GM12878 (cell line): Measurements from ENCODE around the gene VAV2. TPM values are rescaled to one million over a fixed set of nuclear protein-coding genes. Genes with fewer than 3 reads are reported as not detected.

Experiments
- ATAC-seq: fragments of 200-7000 bp; cut with Tn5 transposase; 3 replicates; pipeline ENCODE4 v1.9.1; 2020; ENCODE audit warnings: mild to moderate bottlenecking, moderate library complexity
- BruUV-seq: library from RNA; stranded (reverse); fragments of 400-500 nt; replicated peaks from 2 replicates; lab custom pipeline; 2021; lab: Mats Ljungman, UMichigan
- CTCF ChIA-PET: fragments of 300-600 bp; sonication (Branson Sonifier 250); formaldehyde crosslinking; extraction: SDS; loops from one replicate; lab custom pipeline; 2021; ENCODE audit warnings: inconsistent platforms; lab: Yijun Ruan, JAX
- POLR2A ChIA-PET: fragments of 350-600 bp; formaldehyde crosslinking; extraction: SDS; loops from one replicate; lab custom pipeline; 2021; ENCODE audit warnings: inconsistent platforms; lab: Charles Lee
- RAD21 ChIA-PET: fragments of 300-600 bp; sonication (Branson Sonifier 250); formaldehyde crosslinking; loops from one replicate; lab custom pipeline; 2023; ENCODE audit warnings: antibody characterized with exemption; ENCODE audit not compliant: unreplicated experiment; lab: Charles Lee
- SMC1A ChIA-PET: fragments of 300-600 bp; sonication (Branson Sonifier 250); formaldehyde crosslinking; loops from one replicate; lab custom pipeline; 2023; ENCODE audit not compliant: unreplicated experiment, uncharacterized antibody; lab: Charles Lee
- DNase-seq: peaks from one replicate; pipeline ENCODE4 v3.0.0-alpha.2; 2011; ENCODE audit warnings: low read depth, low spot score
- FAIRE-seq: peaks from 3 replicates; lab custom pipeline; 2011; peaks lifted over from hg19 to GRCh38; lab: Jason Lieb, UNC
- H2AFZ ChIP-seq: 2 replicates; pipeline ENCODE4 v1.6.0; 2011; ENCODE audit warnings: low read depth, low read length, control low read depth; ENCODE audit not compliant: control insufficient read depth
- H3K27ac ChIP-seq: 2 replicates; pipeline ENCODE4 v1.5.1; 2011; ENCODE audit warnings: control low read depth; ENCODE audit not compliant: control insufficient read depth, insufficient read depth
- H3K27me3 ChIP-seq, 2 experiments: replicated peaks in 1 of 2; 2 replicates each; pipeline versions ENCODE4 v1.6.0 to v1.6.1; 2011; ENCODE audit warnings: low read length in 1 of 2; ENCODE audit not compliant: control insufficient read depth in 2 of 2, insufficient read depth in 2 of 2
- H3K36me3 ChIP-seq, 2 experiments: 2 replicates each; pipeline ENCODE4 v1.5.1; 2011; ENCODE audit warnings: low read length in 1 of 2; ENCODE audit not compliant: control insufficient read depth in 2 of 2, insufficient read depth in 2 of 2
- H3K4me1 ChIP-seq: 2 replicates; pipeline ENCODE4 v1.6.1; 2011; ENCODE audit warnings: mild to moderate bottlenecking, low read length, moderate library complexity, mixed read lengths; ENCODE audit not compliant: control insufficient read depth, insufficient read depth
- H3K4me2 ChIP-seq: 2 replicates; pipeline ENCODE4 v1.6.0; 2011; ENCODE audit warnings: control low read depth; ENCODE audit not compliant: control insufficient read depth, insufficient read depth
- H3K4me3 ChIP-seq: fragments of 200-600 bp; sonication (generic); 2 replicates; pipeline ENCODE4 v1.5.1; 2016
- H3K79me2 ChIP-seq: 2 replicates; pipeline ENCODE4 v1.6.0; 2011; ENCODE audit warnings: low read length; ENCODE audit not compliant: control insufficient read depth, insufficient read depth
- H3K9ac ChIP-seq: 2 replicates; pipeline ENCODE4 v1.8.0; 2011; ENCODE audit warnings: low read length, control low read depth, mixed read lengths; ENCODE audit not compliant: control insufficient read depth, insufficient read depth
- H3K9me3 ChIP-seq: replicated peaks from 3 replicates; pipeline ENCODE4 v1.5.1; 2011; ENCODE audit warnings: mild to moderate bottlenecking, low read length; ENCODE audit not compliant: control insufficient read depth, insufficient read depth
- H4K20me1 ChIP-seq: 2 replicates; pipeline ENCODE4 v1.6.0; 2011; ENCODE audit not compliant: control insufficient read depth, insufficient read depth
- BMI1 ChIP-seq: fragments of 450-650 bp; IDR thresholded peaks from 2 replicates; pipeline ENCODE4 v1.6.1; 2016; ENCODE audit warnings: mild to moderate bottlenecking, moderate library complexity, borderline replicate concordance
- EZH2 ChIP-seq: IDR thresholded peaks from 2 replicates; pipeline ENCODE4 v1.6.1; 2012; ENCODE audit warnings: low read depth, mild to moderate bottlenecking, control low read depth, inconsistent platforms, low read length, borderline replicate concordance; ENCODE audit not compliant: control insufficient read depth
- GABPA ChIP-seq: IDR thresholded peaks from 2 replicates; pipeline ENCODE4 v1.6.1; 2014; ENCODE audit warnings: antibody characterized with exemption, low read depth, mild to moderate bottlenecking, inconsistent platforms
- IKZF1 ChIP-seq: fragments of 450-650 bp; conservative IDR thresholded peaks from 2 replicates; pipeline ENCODE4 v1.6.1; 2017; ENCODE audit warnings: antibody characterized with exemption, mild to moderate bottlenecking
- MTA2 ChIP-seq: fragments of 450-650 bp; IDR thresholded peaks from 2 replicates; pipeline ENCODE4 v1.6.1; 2016; ENCODE audit warnings: low read depth, mild to moderate bottlenecking, moderate library complexity
- POLR2A ChIP-seq: IDR thresholded peaks from 2 replicates; pipeline ENCODE4 v1.6.1; 2011; ENCODE audit warnings: low read depth, mild to moderate bottlenecking, low read length
- POLR2AphosphoS2 ChIP-seq: IDR thresholded peaks from 2 replicates; pipeline ENCODE4 v1.6.1; 2011; ENCODE audit warnings: low read depth, mild to moderate bottlenecking, low read length, improper control_type of control experiment, moderate library complexity
- RUNX3 ChIP-seq: IDR thresholded peaks from 2 replicates; pipeline ENCODE4 v1.6.1; 2012; ENCODE audit warnings: low read length, inconsistent platforms
- SUZ12 ChIP-seq: fragments of 200-600 bp; sonication (generic); IDR thresholded peaks from one replicate; pipeline ENCODE4 v1.6.1; 2018; ENCODE audit warnings: antibody characterized with exemption, mild to moderate bottlenecking; ENCODE audit not compliant: unreplicated experiment
- TAF1 ChIP-seq: IDR thresholded peaks from 2 replicates; pipeline ENCODE4 v1.6.1; 2011; ENCODE audit warnings: mild to moderate bottlenecking, low read depth, low read length, borderline replicate concordance
- YBX1 ChIP-seq: fragments of 450-650 bp; IDR thresholded peaks from 2 replicates; pipeline ENCODE4 v1.6.1; 2016; ENCODE audit warnings: antibody characterized with exemption
- ZBED1 ChIP-seq: IDR thresholded peaks from 2 replicates; pipeline ENCODE4 v1.6.1; 2016; ENCODE audit warnings: borderline replicate concordance
- WGBS: methylation state at CpG from one replicate; pipeline ENCODE4 v1.1.6; 2016; ENCODE audit warnings: low lambda C conversion rate; ENCODE audit not compliant: insufficient replicate concordance, insufficient coverage; ENCODE audit errors: missing lambda C conversion rate; 5-methylcytosine and 5-hydroxymethylcytosine counted together
- in situ Hi-C: fragments of 300-500 bp; cut with MboI; formaldehyde crosslinking; loops from 9 replicates; pipeline ENCODE4 v1.14.3; 2018; ENCODE audit warnings: mixed read lengths
- intact Hi-C: fragments of 100-400 bp; cut with micrococcal nuclease; formaldehyde crosslinking; loops from one replicate; pipeline ENCODE4 v1.14.2; 2022; ENCODE audit not compliant: unreplicated experiment
- polyA plus RNA-seq, 11 experiments: library from polyadenylated mRNA; depleted of rRNA in 4 of 11; unstranded in 6 of 11; stranded (reverse) in 5 of 11; fragments of >200 nt; fragmentation: Nextera tagmentation in 4 of 11; fragmentation: Illumina TruSeq in 1 of 11; extraction: Ambion mirVana in 4 of 11; extraction: Trizol in 1 of 11; gene quantifications; 1 replicate in 1 of 11; 2 replicates in 10 of 11; pipeline versions ENCODE4 v1.2.1 to v1.2.3, GENCODE V29; 2011 to 2016; ENCODE audit warnings: inconsistent platforms in 2 of 11, missing spikeins in 2 of 11, low read depth in 1 of 11
- total RNA-seq, 4 experiments: library from RNA; depleted of rRNA in 3 of 4; stranded (reverse); fragments of >200 nt in 3 of 4; fragmentation: Illumina TruSeq in 1 of 4; extraction: Trizol in 1 of 4; gene quantifications; 2 replicates each; pipeline versions ENCODE4 v1.2.1 to v1.2.3, GENCODE V29; 2013 to 2021
- TF ChIP-seq, protein P1 (sequence below): fragments of 450-650 bp; IDR thresholded peaks from 2 replicates; pipeline ENCODE4 v1.6.1; 2018; ENCODE audit warnings: mild to moderate bottlenecking, low read depth, moderate library complexity; ENCODE audit not compliant: partially characterized antibody
- TF ChIP-seq, protein P2 (sequence below): IDR thresholded peaks from 2 replicates; pipeline ENCODE4 v1.6.1; 2011; ENCODE audit warnings: mild to moderate bottlenecking, low read depth, low read length, moderate library complexity; ENCODE audit not compliant: insufficient replicate concordance
- TF ChIP-seq, protein P3 (sequence below): IDR thresholded peaks from 2 replicates; pipeline ENCODE4 v1.6.1; 2011; ENCODE audit warnings: borderline replicate concordance, low read depth, mild to moderate bottlenecking, moderate library complexity, low read length; ENCODE audit not compliant: insufficient read depth, poor library complexity, severe bottlenecking

The VAV2 gene
- total and polyA plus RNA-seq, 10 of the 15 experiments (the other 5 are each of a cell fraction or from before 2014, with no cell fraction given): 0.13 to 43.9 (median 16.9) TPM

DNA sequence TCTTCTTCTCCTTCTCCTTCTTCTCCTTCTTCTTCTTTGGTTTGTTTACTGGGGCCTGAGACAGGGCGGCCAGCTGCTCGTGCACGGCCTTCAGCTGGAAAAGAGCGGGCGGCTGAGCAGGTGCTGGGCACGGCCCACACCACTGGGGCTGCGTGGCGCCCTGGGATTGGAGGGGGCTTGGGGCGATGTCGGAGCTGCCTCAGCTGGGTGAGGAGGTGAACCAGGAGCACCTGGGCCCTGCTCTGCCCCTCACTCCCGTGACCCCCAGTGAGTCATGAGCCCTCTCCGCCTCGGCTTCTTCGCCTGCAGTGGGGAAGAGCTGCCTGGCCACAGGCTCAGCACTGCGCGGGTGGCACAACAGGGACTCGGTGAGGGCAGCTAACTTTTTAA is 48.0 kb upstream of the VAV2 start (continued):
- TF ChIP-seq, protein P1, sequence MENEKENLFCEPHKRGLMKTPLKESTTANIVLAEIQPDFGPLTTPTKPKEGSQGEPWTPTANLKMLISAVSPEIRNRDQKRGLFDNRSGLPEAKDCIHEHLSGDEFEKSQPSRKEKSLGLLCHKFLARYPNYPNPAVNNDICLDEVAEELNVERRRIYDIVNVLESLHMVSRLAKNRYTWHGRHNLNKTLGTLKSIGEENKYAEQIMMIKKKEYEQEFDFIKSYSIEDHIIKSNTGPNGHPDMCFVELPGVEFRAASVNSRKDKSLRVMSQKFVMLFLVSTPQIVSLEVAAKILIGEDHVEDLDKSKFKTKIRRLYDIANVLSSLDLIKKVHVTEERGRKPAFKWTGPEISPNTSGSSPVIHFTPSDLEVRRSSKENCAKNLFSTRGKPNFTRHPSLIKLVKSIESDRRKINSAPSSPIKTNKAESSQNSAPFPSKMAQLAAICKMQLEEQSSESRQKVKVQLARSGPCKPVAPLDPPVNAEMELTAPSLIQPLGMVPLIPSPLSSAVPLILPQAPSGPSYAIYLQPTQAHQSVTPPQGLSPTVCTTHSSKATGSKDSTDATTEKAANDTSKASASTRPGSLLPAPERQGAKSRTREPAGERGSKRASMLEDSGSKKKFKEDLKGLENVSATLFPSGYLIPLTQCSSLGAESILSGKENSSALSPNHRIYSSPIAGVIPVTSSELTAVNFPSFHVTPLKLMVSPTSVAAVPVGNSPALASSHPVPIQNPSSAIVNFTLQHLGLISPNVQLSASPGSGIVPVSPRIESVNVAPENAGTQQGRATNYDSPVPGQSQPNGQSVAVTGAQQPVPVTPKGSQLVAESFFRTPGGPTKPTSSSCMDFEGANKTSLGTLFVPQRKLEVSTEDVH: no peak
- TF ChIP-seq SUZ12 (no peak), POLR2AphosphoS2 (no peak)
- TF ChIP-seq, all 136 proteins: peak for 0

DNA sequence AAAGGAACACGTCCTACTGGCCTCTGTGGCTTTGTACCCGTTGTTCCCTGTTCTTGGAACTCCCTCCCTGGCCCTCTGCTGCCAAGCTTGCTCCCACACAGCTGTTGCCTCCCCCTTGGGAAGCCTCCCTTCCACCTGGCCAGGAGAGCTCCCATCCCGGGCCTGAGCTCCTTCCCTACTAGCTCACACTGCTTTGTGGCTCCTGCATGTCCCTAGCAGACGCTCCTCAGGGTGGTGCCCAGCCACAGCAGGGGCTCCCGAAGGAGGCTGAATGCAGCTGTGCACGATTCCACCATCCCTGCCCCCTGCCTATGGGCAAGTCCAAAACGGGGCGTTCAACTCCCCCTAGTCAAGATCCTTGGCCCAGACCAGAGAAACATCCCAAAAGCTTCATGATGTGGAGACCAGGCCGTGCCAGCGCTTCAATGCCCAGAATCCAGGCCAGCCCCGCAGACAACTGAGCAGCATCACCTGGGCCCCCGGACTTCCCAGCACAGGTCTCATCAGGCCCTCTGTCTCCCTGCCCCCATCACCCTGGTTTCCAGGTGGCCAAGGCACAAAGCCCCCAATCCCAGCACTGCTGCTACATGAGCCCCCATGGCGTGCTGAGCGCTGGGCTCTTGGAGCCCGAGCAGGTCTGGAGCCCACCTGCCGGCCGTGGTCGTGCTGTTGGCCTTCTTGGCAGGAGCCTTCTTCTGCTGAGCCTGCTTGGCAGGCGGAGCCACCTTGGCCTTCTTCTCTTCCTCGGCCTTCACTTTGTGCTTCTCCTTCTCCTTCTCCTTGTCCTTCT is 47.5 kb upstream of the VAV2 start:
- CTCF ChIA-PET: interaction anchor here (0.7 kb wide), 2 partner anchors 26 to 259 kb away, joined by 3 to 5 read pairs; no protein-coding TSS in a partner anchor
- RAD21 ChIA-PET: no interaction called here
- no peak for DNase-seq
- 91% methylated on average over 20 of the region's 20 CpGs for WGBS
- no peaks in the 10 kb centered on the region for H3K27me3 ChIP-seq
- H3K9ac ChIP-seq: no peak overlapping the region
- no peak for FAIRE-seq
- BruUV-seq: no TSS peak
- no peak overlapping the region for H3K27ac ChIP-seq
- no peak overlapping the region for H3K4me3 ChIP-seq
- no peak for ATAC-seq
- no peaks in the 10 kb centered on the region for H3K9me3 ChIP-seq
- H4K20me1 ChIP-seq: no peaks in the 10 kb centered on the region
- no peaks in the 10 kb centered on the region for H3K4me1 ChIP-seq
- H3K79me2 ChIP-seq: no peaks in the 10 kb centered on the region
- SMC1A ChIA-PET: no interaction called here
- H2AFZ ChIP-seq: no peak overlapping the region
- in situ Hi-C loops (no loop called here), intact Hi-C loops (no loop called here)
- peaks cover 0 to 22% of the 10 kb centered on the region in 2 experiments; a peak in 3 of 4 replicates for H3K36me3 ChIP-seq
- H3K4me2 ChIP-seq: no peak overlapping the region
- POLR2A ChIA-PET: no interaction called here
- TF ChIP-seq, protein P2, sequence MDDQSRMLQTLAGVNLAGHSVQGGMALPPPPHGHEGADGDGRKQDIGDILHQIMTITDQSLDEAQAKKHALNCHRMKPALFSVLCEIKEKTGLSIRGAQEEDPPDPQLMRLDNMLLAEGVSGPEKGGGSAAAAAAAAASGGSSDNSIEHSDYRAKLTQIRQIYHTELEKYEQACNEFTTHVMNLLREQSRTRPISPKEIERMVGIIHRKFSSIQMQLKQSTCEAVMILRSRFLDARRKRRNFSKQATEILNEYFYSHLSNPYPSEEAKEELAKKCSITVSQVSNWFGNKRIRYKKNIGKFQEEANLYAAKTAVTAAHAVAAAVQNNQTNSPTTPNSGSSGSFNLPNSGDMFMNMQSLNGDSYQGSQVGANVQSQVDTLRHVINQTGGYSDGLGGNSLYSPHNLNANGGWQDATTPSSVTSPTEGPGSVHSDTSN: no peak
- TF ChIP-seq MTA2 (no peak), YBX1 (no peak), EZH2 (no peak), GABPA (no peak), IKZF1 (no peak), BMI1 (no peak), RUNX3 (no peak), ZBED1 (no peak), TAF1 (no peak), POLR2A (no peak)
- TF ChIP-seq, protein P3, sequence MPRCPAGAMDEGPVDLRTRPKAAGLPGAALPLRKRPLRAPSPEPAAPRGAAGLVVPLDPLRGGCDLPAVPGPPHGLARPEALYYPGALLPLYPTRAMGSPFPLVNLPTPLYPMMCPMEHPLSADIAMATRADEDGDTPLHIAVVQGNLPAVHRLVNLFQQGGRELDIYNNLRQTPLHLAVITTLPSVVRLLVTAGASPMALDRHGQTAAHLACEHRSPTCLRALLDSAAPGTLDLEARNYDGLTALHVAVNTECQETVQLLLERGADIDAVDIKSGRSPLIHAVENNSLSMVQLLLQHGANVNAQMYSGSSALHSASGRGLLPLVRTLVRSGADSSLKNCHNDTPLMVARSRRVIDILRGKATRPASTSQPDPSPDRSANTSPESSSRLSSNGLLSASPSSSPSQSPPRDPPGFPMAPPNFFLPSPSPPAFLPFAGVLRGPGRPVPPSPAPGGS: no peak
